ENCODE measurements around the gene SRP54.
"Not testable (repeated sequence)": the region's sequence is repeated elsewhere in the genome, so short reads cannot be mapped to it uniquely, and the experiment has no call there.

Gene SRP54

GRCh38 chr14:34985740-34986139 lies 2.9 kb downstream of the SRP54 start:
- no peak for FAIRE-seq

DNA sequence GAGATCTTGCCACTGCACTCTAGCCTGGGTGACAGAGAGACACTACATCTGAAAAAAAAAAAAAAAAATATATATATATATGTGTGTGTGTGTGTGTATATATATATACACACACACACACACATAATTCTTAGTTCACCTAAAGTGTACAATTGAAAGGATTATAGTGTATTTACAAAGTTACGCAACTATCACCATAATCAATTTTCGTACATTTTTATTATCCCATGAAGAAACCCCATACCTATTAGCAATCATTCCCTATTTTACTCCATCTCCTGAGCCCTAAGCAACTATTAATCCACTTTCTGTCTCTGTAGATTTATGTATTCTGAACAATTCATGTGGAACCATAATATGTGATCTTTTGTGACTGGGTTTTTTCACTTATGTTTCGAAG lies 4.4 kb downstream of the SRP54 start:
- no peak for FAIRE-seq

- FAIRE-seq, result no peak
Observed at GRCh38 chr14:34989762-34990161, 7.0 kb downstream of the SRP54 start.

- no peak for FAIRE-seq
Observed at GRCh38 chr14:34993426-34993825, 10.6 kb downstream of the SRP54 start.

DNA sequence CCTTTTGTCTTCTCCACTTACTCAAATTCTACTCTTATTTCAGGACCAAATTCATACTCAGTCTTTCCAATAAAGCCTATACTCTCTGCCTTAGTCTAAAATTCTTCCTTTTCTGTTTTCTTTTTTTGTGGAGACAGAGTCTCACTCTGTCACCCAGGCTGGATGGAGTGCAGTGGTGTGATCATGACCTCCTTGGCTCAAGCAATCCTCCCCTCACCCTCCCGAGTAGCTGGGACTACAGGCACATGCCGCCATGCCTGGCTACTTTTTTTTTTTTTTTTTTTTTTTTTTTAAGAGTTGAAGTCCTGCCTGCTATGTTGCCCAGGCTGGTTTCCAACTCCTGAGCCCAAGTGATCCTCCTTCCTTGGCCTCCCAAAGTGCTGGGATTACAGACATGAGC lies 11.9 kb downstream of the SRP54 start:
- no peak for FAIRE-seq

GRCh38 chr14:34997762-34998161 lies 15.0 kb downstream of the SRP54 start:
- peak; percentile 90 for FAIRE-seq

DNA sequence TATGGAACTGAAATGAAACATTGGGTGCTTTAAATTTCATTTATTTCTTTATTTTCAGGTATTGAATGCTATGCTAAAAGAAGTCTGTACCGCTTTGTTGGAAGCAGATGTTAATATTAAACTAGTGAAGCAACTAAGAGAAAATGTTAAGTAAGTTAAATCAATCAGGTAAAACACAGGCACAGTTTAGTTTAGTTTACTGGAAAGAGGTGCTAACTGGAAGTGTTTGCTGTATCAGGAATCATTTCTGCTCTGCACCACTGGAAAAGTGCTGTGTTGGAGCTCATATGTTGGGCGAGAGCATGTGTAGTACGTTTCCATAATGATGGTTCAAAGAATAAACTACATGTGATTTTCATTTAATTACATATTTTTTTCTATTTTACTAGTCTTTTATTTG lies 16.7 kb downstream of the SRP54 start:
- no peak for FAIRE-seq

DNA sequence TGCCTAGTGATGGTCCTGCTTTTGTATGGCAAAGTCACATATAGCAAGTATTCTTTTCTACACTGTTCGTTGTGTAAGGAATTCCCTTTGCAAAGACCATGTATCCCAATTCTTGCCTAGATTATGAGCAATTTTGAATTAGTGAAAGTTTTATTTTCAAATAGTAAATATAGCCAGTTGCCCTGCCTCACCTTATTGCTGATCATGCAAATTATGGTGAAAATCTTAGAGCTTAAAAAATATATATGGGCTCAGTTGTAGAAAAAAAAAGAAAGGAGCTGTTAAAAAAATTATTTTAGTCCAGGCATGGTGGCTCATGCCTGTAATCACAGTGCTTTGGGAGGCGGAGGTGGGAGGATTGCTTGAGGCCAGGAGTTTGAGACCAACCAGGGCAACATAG lies 18.8 kb downstream of the SRP54 start:
- no peak for FAIRE-seq

- FAIRE-seq, result no peak
Observed at GRCh38 chr14:35004839-35005238, 22.0 kb downstream of the SRP54 start.

GRCh38 chr14:35016568-35016967 lies 33.8 kb downstream of the SRP54 start:
- FAIRE-seq, result no peak

DNA sequence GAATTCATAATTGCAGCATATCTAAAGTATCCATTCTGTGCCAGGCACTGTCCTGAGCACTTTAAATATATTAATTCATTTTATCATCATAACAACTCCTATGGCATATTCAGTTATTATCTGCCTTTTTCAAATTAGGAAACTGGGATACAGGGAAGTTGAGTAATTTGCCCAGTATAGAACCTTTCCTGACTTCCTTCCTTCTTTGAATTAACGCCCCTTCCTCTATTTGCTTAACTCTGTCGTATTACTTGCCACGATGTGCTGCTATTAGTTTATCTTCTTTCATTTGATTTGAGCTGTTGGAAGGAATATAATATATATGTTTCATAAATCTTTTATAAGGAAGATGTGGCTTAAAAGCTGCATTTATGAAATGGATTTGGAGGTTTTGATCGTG lies 37.9 kb downstream of the SRP54 start:
- FAIRE-seq, result no peak

DNA sequence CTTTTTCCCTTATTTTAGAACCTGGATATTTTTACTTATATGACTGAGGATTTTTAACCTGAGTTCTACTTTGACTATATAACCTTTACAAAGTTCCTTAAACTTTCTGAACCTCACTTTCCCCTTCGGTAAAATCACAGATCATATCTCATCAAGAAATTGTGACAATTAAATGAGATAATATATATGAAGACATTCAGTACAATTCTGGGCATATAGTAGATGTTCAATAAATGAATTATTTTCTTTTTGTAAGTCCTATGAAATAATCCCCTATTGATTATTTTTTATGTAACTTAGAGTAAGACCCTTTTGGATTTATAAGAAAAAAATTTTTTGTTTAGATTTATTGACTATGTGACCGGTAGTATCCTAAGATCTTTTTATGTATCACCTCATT lies 45.6 kb downstream of the SRP54 start:
- FAIRE-seq, result no peak

- FAIRE-seq, result no peak
Observed at GRCh38 chr14:35032562-35032961, 49.8 kb downstream of the SRP54 start.

- no peak for FAIRE-seq
Observed at GRCh38 chr14:35034440-35034833, 51.6 kb downstream of the SRP54 start.

DNA sequence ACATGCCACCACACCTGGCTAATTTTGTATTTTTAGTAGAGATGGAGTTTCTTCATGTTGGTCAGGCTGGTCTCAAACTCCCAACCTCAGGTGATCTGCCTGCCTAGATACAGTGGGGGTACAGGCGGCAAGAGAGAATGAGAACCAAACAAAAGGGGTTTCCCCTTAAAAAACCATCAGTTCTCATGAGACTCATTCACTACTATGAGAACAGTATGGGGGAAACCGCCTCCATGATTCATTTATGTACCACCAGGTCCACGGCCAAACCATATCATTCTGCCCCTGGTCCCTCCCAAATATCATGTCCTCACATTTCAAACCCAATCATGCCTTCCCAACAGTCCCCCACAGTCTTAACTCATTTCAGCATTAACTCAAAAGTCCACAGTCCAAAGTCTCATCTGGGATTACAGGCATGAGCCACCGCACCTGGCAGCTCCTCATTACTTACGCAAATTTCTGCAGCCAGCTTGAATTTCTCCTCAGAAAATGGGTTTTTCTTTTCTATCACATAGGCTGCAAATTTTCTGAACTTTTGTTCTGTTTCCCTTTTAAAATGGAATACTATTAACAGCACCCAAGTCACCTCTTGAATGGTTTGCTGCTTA lies 52.3 kb downstream of the SRP54 start:
- not testable (repeated sequence) for FAIRE-seq

GRCh38 chr14:35038312-35038711 lies 55.5 kb downstream of the SRP54 start:
- FAIRE-seq, result not testable (repeated sequence)

DNA sequence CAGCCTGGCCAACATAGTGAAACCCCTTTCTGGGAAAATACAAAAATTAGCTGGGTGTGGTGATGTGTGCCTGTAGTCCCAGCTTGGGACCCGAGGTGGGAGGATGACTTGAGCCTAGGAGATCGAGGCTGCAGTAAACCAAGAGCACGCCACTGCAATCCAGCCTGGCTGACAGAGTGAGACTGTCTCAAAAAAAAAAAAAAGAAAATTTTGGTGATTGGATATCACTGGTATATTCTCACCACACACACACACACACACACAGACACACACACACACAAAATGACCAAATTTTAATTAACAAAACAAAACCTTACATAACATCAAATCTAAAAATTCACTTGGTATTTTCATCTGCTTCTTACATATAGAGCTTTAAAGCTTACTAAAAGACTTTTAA lies 59.8 kb downstream of the SRP54 start:
- FAIRE-seq, result no peak

- FAIRE-seq, result no peak
Observed at GRCh38 chr14:35043046-35043445, 60.3 kb downstream of the SRP54 start.

DNA sequence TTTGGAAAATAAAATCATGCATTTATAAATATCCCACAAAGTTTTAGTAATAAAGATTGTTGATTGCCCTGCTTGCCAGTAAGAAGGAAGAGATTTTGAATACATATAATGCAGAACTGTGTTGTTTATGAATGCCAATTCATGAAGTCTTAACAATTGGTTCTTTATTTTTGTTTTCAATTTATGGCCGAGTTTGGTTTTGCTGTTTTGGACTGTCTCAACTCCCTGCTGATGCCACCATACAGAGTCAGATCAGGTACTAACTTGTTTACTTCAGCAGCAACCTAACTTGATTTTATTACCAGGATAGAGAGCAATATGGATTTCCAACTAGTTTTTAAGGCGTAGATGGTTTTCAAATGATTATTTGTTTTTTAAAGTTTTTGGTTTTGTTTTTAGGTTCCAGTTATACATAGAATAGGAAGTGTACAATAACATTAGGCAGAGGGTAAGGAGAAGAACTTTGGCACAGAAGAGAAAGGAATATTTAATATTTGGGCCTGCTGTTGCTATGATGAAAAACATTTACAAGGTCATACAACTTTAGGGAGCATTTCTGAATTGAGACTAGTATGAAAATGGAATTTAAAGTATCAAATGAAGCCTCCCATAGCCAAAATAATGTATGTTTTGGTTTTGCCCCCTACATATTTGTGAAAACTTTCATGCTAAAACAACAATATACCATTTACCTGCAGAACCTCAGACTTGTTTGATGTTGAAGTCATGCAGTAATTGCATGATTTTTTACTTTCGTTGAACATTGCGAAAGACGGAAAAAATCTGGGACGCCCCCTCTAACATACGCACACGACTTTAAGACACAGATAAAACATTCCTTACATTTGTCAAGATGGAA lies 62.4 kb downstream of the SRP54 start:
- no peak for FAIRE-seq

- no peak for FAIRE-seq
Observed at GRCh38 chr14:35045798-35046047, 62.9 kb downstream of the SRP54 start.

- no peak for FAIRE-seq
Observed at GRCh38 chr14:35046048-35046750, 63.4 kb downstream of the SRP54 start, which contains the start of gene FAM177A1. TSS of gene FAM177A1 (plus strand) at chr14:35046272. CDS start at chr14:35046464, 192 bp downstream.

DNA sequence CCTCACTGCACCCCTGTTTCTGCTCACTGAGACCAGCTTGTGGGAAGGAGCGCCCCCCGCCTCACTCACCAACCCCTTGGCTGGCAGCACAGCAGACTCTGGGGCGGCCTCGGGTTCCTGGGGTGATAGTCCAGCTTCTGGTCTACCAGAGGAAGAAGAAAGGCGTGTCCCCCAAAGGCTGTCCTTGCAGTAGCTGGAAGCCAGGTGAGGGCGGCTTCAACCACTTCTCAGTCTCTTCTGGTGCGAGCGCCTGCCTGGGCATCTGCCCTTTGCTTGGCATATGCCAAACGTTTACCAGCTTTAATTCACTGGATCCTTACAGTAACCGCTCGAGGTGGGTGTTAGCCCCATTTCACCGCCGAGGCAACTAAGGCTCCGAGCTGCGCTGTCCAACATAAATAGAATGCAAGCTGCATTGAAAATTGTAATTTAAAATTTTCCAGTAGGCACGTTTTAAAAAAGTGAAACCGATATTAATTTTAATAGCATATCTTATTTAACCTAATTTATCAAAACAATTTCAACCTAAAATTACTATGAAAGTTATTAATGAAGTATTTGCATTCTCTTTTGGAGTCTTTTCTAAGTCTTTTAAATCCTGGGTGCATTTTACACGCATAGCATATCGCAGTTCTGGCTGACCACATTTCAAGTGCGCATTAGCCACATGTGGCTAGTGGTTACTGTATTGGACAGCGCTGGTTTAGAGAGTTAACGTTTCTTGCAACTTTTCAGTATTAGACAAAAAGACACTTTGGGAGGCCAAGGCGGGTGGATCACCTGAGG lies 64.2 kb downstream of the SRP54 start:
- no peak for FAIRE-seq

DNA sequence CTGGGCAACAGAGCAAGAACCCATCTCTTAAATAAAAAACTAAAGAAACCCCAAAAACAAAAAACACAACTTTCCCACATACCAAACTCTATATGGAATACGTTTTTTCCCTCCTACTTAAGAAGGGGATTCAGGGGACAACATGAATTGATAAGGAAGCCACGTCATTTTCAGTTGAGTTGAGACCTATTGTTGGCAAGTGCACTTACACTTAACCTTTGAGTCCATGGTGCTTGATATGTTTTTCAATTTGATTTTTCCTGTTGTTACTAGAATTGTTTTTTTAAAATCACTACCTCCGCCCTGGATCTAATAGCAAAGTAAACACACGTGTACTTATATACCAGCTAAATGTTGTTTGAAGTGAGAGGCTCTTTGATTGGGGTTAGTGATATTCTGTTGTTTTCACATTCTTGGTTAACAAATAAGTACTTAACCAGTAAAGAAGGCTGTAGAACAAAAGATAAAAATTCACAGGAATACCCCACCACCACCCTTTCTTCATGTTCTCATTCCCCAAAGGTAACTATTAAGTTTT lies 65.3 kb downstream of the SRP54 start:
- FAIRE-seq, result no peak

Data from endometrium (tissue), 2 donors.